ENCODE data around the gene PRKRIP1. TPM values are rescaled to one million over a fixed set of nuclear protein-coding genes. Genes with fewer than 3 reads are reported as not detected.
"Not testable (repeated sequence)": the region's sequence is repeated elsewhere in the genome, so short reads cannot be mapped to it uniquely, and the experiment has no call there.

The PRKRIP1 gene
- total RNA-seq, 1 donor = 12.4 TPM

- no peak overlapping the region for H3K4me3 ChIP-seq (ENCODE audit: low read depth, low read length)
- DNase-seq (ENCODE audit: low read depth) = no peak
- no peak for TF ChIP-seq CTCF (IDR thresholded peaks at IDR 0.05; ENCODE audit: insufficient read depth, low read length)
Observed at GRCh38 chr7:102473271-102473991, 77.3 kb downstream of the PRKRIP1 start.

- DNase-seq (ENCODE audit: low read depth); H3K4me3 ChIP-seq (ENCODE audit: low read depth, low read length): not testable (repeated sequence)
Observed at GRCh38 chr7:102474116-102474515, 78.0 kb downstream of the PRKRIP1 start.

GRCh38 chr7:102474736-102475435 lies 78.7 kb downstream of the PRKRIP1 start:
- not testable (repeated sequence) for H3K4me3 ChIP-seq (ENCODE audit: low read depth, low read length); DNase-seq (ENCODE audit: low read depth)

Small RNAs within 50 kb of the gene (small RNA-seq; reads per million reads assigned to genes)
- gene AC091390.4 (not detected), gene MIR548O (not detected)

Other genes starting within 250 kb of the PRKRIP1 start
- gene SH2B2, start 109.5 kb upstream of the PRKRIP1 start, total RNA-seq (ENCODE audit: low replicate concordance) = 2.0 and 4.9 TPM in 2 replicates
- not detected in 2 replicates for gene SPDYE6, start 39.9 kb upstream of the PRKRIP1 start, total RNA-seq (ENCODE audit: low replicate concordance)
- 31.8 and 44.1 TPM in 2 replicates for gene ORAI2, start 37.2 kb downstream of the PRKRIP1 start, total RNA-seq (ENCODE audit: low replicate concordance)
- 8.0 and 15.9 TPM in 2 replicates for gene ALKBH4, start 68.5 kb downstream of the PRKRIP1 start, total RNA-seq (ENCODE audit: low replicate concordance)
- gene LRWD1, start 68.6 kb downstream of the PRKRIP1 start, total RNA-seq (ENCODE audit: low replicate concordance) = 18.6 and 35.7 TPM in 2 replicates
- 13.0 and 34.0 TPM in 2 replicates for gene POLR2J, start 82.6 kb downstream of the PRKRIP1 start, total RNA-seq (ENCODE audit: low replicate concordance)
- gene RASA4B, start 121.4 kb downstream of the PRKRIP1 start, total RNA-seq (ENCODE audit: low replicate concordance) = 4.6 TPM in 2 replicates
- gene UPK3BL2, start 147.3 kb downstream of the PRKRIP1 start, total RNA-seq (ENCODE audit: low replicate concordance) = 0.27 TPM in 1 of 2 replicates, not detected in the other
- 0.16 TPM in 1 of 2 replicates, not detected in the other for gene SPDYE2, start 154.9 kb downstream of the PRKRIP1 start, total RNA-seq (ENCODE audit: low replicate concordance)
- 12.5 and 28.3 TPM in 2 replicates for gene POLR2J3, start 176.2 kb downstream of the PRKRIP1 start, total RNA-seq (ENCODE audit: low replicate concordance)
- gene RASA4, start 220.4 kb downstream of the PRKRIP1 start, total RNA-seq (ENCODE audit: low replicate concordance) = 11.1 and 15.1 TPM in 2 replicates
- 1.5 and 3.2 TPM in 2 replicates for gene UPK3BL1, start 246.4 kb downstream of the PRKRIP1 start, total RNA-seq (ENCODE audit: low replicate concordance)

Measured in fibroblast of the aortic adventitia (primary cell).